GM18907 (cell line): ENCODE data around the gene B3GNT4.
"Not testable (repeated sequence)": the region's sequence is repeated elsewhere in the genome, so short reads cannot be mapped to it uniquely, and the experiment has no call there.

Source experiments
- ATAC-seq: cut with Tn5 transposase; IDR thresholded peaks from one replicate; pipeline ENCODE4 v1.9.1; 2021; ENCODE audit warnings: mild to moderate bottlenecking, moderate library complexity; ENCODE audit not compliant: unreplicated experiment

B3GNT4 gene

DNA sequence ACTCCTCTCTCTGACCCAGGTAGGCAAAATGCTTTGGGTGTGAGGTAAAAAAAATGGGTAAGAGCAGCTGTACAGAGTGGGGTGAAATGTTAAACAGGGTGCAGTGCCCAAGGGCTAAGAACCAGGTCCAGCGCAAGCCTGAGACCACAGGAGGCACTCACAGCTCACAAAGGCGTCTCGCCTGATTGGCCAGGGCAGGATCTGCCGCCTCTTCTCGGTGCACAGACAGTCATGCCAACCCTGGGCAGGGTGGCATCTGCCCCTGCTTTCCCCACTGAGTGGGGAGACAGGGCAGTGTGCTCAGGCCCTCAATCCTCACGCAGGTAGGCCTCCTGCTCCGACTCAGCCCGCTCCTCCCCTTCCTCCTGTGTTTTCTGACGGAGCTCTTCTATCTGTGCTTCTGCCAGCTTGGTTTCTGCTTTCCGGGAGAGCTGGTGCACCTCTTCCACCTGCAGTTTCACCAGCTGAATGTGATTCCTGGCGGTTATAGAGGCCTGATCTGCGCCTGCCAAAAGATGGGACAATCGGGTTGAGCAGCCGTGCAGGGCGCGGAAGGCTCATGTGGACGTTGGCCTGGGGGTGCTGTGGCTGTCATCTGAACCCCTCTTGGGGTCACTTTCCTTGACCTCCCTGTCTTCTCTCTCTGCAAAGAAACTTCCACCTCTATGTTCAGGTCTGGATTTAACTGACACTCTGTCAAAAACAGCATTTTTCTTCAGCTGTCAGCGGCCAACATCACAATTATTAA, 4.7 kb downstream of the B3GNT4 start:
- ATAC-seq = no peak

DNA sequence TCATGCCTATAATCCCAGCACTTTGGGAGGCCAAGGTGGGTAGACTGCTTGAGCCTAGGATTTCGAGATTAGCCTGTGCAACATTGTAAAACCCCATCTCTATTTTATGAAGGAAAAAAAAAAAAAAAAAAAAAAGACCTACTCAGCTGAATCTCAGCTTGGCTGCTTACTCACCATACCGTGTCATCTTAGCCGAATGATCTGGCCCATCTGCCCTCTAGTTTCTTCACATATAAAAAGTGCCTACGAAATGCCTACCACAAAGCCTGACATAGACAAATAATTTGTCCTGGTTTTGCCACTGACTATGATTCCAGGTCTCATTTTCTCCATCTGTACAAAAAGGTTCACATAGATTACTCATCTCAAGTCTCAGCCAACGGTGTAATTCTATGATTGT, 12.3 kb downstream of the B3GNT4 start:
- ATAC-seq = no peak

DNA sequence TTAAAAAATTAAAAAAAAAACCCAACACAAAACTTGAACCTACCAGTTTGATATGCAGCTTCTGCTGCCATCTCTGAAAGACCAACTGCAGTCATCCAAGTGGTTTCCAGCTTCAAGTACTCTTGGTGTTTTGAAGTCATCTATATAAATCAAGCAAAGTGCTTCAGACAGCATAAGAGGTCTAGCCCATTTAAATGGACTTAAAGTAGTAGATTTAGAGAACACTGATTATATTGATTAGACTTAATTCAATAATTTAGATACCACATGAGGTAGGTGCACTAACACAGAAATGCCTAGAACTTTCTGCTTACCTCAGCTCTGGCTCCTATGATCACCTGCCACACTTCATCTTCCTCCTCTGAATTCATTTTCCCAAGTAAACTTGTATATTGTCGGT, 12.9 kb downstream of the B3GNT4 start:
- ATAC-seq = no peak

DNA sequence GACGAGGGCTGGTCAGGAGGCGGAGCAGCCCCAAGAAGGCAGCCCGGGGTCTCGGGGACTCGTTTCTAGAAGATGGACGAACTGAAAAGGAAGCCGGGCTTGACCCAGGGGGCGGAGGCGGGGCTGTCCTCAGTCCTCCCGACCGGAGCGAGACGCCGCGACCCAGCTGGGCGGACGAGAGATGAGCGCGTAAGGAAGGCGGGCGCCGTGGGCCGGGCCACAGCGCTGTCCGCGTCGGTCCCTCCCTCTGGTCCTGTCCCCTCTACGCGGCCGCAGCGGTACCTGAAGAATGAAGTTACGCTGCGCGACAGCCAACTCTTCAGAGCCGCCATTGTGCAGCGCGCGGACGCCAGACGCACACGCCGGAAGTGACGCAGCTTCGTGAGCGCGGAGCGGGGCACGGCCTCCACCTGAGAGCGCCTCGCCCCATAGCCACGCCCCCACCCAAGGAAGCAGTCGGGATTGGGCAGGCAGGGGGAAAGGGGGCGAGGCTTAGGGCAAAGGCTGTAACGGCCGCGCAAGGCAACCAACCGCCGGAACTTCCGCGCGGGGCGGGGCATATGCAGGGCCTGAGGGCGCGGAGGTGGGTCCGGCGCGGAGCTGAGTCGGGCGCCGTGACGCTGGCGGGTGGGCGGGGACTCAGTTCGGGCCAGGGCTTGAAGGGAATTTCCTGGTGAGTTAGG, 22.3 kb downstream of the B3GNT4 start, which contains the start of gene DIABLO:
TSS of gene DIABLO (minus strand) at position 370 of the 683 bp plus-strand sequence. CDS start at position 332, 38 bp downstream.
- peak; percentile 92 for ATAC-seq

DNA sequence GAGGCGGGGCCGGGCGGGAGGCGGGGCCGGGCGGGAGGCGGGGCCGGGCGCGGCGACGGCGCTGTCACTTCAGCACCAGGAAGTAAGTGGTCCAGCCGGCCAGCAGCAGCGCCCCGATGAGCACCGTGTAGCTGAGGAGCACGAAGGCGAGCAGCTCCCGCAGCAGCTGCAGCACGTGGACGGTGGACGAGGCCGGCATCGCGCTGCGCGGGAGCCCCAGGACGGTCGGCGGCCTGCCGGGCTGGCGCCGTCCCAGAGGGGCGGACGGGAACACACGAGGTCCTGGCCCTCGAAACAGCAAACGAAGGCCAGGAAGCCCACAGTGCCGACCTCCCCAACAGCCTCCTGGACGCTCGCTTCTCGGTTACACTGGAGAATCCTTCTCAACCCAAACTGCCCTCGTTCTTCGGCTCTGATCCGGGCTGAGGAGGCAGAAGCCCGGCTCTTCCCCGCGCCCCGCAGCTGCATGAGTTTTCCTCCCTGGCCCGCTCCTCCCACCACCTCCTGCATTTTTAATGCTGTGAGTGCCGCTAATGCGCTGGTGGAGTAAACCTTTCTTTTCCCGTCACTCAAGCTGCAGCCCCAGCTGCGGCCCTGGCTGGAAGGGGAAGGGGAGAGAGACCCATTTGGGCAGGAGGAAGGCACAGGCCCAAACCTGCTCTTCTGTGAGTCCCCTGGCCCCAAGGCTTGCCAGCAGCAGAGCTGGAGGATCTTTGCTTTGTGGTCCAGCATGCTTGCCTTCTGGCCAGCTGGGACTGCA, 23.0 kb downstream of the B3GNT4 start:
- no peak for ATAC-seq

DNA sequence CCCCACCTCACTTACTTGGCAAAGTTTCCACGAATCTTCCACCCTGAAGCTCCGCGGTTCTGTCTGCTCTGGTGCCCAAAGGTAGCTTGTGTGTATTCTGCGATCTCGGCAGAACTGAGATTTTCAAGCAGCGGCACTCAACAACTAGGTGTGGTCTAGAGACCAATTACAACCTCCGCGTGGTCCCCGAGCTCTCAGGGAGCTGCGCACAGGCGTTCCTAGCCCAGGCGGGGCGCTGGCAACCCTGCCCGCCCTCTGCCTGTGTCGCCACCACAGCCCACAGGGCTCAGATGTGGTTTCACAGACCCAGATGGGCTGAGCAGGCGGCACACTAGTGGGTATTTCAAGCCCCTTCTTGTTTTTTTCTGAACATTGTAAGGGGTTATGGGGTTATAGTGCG, 23.8 kb downstream of the B3GNT4 start:
- no peak for ATAC-seq

DNA sequence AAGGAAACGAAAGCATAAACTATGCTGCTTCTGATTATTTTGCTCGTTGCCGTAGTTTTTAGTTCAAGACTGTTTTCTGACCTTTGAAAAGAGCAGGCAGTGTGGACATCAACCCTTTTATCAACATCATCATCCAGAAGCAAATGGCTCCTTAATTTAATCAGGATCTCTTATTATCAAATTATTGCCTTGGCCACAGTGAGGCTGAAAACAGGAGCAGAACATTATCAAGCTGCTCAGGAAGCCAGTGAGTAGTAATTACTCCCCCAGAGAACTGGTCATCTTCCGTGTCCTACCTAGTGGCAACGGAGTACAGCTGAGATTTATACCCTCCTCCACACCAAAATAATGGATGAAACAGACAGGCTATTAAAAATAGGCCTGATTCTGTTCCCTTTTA, 24.6 kb downstream of the B3GNT4 start:
- ATAC-seq = no peak

DNA sequence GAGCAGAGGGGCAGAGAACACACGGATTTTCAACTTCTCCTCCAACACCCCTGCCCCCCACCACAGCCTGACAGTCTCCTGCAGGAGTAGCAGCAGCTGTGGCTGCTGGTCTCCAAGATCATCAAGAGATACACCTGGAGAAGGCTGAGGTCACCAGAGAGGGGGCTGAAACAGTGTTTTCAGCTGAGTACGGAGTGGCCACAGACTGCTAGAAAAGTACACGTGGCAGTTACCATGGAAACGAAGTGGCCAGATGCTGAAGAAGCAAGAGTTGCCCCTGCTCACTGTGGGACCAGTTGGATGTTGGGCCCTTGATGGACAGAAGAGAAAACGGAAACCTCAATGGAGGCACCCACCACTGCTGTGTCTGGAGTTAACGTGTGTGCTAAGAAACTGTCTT, 27.3 kb downstream of the B3GNT4 start:
- no peak for ATAC-seq

DNA sequence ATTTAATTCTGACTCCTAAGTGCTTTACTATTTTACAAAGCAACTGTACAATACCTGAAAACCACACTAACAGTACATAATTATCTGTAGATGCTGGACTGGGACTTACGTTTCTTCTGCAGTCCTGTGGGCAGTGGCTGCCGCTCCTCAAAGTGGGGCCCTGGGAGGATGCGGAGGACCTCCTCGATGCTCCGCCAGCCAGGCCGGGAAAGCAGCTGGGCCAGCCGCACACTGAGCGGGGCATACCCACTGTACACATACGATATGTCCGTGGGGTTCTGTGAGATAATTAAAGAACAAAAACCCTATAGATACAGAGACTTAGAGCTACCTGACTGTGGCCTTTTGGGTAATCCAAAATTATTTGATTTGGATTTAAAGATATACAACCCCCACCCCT, 29.2 kb downstream of the B3GNT4 start:
- no peak for ATAC-seq

DNA sequence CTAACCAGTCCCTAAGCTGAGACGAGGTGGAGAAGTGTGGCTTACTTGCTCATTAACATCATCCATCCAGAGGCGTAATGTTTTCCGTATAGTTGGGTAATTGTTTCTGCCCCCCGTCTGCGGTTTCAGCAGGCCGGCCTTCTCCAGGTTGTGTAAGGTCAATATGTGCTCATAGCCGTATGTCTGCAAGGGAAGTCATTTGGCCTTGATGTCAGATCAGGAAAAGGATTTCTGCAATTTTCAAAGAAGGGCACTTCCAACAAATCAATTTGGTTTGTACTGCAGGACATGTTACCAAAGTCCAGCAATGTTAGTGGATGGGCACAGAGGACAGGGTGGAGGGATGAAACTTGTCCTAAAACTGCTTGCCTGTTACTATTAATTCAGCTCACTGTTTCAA, 32.2 kb downstream of the B3GNT4 start:
- ATAC-seq = no peak

DNA sequence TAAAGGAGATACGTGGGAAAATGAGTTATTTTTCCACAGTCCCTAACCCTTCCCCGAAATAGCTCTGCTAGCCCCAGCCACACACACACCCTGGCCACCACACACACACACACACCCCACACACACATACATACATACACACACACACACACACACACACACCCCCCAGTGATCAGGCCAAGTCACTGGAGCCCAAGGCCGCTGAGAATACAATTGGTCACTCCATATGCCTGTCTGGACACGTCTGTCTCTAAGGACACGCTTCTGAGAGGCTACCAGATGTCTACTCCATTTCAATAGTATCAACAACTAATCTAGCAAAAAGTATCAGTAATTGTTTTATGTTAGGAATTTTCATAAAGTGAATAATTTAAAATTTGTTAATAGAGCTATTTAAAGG, 35.4 kb downstream of the B3GNT4 start:
- no peak for ATAC-seq

DNA sequence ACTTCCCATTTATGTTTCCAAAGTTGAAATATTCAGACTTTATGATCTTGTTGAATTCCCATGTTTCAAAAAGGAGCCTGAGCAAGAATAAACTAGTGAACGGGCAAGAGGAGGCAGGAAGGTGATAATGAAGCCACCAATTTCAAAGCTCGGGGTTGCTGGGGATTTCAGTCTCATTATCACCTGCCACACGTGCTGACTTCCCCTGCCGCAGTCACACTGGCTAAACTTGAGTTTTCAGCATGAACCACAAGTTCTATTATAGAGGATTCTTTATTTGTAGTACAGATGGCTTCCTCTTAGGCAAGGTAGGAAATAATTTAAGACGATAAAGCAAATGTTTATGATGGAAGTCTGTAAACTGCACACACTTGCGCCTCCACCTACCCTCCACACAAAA, 40.5 kb downstream of the B3GNT4 start:
- ATAC-seq = no peak

DNA sequence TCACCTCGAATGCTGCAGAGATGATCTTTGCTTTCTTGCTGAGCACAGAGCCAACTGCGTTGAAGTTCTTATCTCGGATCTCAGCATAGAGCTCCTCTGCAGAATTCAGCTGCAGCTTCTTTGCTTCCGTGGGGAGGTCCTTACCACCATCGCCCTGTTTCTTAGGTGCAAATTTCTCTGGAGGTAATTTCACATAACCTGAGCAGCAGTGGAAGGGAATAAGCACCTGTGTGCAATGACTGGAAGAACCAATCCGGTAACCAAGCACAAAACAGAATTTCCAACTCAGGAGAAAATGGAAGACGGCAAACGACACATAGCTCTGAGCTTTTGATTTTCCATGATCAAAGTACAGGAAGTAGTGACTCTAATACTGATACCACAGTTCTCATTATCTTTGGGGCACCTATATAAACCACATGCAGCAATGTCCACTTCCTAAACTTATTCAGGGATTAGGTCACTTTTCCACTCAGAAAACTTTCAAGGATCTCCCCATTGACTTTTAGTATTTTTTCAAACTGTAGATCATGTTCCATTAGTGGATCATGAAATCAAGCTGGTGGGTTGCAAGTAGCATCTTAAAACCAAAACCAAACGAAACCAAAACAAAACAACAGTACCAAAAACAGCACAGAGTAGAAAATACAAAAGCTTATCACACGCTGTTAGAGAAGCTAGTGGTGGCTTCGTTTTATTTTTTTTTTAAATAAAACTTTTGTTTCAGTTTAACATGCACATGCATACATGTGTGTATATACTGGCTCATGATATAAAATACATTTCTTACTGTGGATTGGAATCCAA, 41.3 kb downstream of the B3GNT4 start:
- no peak for ATAC-seq

DNA sequence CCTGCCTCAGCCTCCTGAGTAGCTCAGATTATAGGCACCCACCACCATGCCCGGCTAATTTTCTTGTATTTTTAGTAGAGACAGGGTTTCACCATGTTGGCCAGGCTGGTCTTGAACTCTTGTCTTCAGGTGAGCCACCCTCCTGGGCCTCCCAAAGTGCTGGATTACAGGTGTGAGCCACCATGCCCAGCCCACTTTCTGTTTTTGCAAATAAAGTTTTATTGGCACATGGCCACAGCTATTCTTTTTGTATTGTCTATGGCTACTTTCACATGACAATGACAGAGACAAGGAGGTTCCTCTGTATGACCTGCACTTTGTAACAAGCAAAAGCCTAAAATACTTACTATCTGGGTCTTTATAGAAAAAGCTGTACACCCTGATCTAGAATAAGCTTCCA, 42.0 kb downstream of the B3GNT4 start:
- no peak for ATAC-seq

DNA sequence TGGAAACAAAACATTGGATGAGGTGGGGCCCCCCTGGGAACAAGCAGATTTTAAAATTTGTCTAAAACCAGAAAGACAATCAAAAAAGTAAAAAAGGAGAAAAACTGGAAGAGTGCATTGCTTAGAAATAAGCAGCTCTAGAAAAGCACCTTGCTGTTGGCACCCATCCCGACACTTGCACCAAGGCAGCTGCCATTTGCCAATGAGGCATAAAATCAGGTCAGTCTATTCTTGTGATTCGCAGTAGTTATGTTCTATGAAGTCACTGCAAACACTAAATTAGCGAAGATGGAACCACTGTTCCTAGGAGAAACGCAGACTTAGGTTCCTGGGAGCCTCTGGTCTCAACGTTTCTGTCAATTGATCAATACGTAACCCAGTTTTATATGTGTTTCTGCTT, 46.5 kb downstream of the B3GNT4 start:
- ATAC-seq = no peak

DNA sequence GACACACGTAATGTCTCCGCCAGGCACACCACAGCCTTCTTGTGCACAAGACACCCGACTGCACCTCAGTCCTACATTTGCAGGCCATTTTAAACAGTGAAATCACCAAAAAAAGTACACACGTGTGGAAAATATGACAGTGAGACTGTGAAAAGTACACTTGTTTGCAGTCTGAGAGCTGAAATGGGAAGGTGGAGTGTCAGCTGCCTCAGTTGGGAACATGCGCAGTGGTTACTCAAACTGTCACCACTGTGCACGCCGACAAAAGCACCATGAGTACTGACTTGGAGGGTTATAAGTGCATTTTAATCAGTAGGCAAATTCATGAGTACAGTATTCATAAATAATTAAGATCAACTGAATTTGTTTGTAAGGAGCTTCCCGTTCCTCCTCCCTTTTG, 47.0 kb downstream of the B3GNT4 start:
- no peak for ATAC-seq

DNA sequence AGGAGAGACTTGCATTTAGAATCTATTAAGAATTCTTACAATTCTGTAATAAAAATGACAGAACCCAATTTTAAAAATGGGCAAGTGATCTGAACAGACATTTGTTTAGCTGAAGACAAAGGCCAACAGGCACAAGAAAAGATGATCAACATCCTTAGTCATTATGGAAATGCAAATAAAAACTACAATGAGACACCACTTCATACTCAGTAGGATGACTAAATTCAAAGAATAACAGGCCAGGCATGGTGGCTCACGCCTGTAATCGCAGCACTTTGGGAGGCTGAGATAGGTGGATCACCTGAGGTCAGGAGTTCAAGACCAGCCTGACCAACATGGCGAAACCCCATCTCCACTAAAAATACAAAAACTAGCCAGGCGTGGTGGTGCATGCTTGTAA, 55.0 kb downstream of the B3GNT4 start:
- not testable (repeated sequence) for ATAC-seq
